T-cell (primary cell): ENCODE results near the gene XKRX. TPM values are rescaled to one million over a fixed set of nuclear protein-coding genes. Genes with fewer than 3 reads are reported as not detected.

Experiments
- ATAC-seq, 4 experiments: fragments of 200-7000 bp in 3 of 4; fragments of 150-1000 bp in 1 of 4; cut with Tn5 transposase; replicated peaks in 1 of 4; 1 replicate in 3 of 4; 2 replicates in 1 of 4; pipeline ENCODE4 v1.10.0; 2021; ENCODE audit warnings: moderate library complexity in 3 of 4, mild to moderate bottlenecking in 2 of 4, moderate number of reproducible peaks in 1 of 4
- CTCF ChIA-PET, 2 donors: fragments of 300-600 bp; sonication (Branson Sonifier 250); formaldehyde crosslinking; loops; one replicate each; lab custom pipeline; 2022; ENCODE audit warnings: antibody characterized with exemption in 2 of 2; lab: Charles Lee
- POLR2A ChIA-PET, 2 donors: fragments of 300-600 bp; sonication (Branson Sonifier 250); formaldehyde crosslinking; loops; one replicate each; lab custom pipeline; 2022; ENCODE audit warnings: antibody characterized with exemption in 2 of 2; lab: Charles Lee
- DNase-seq, 35 experiments: peaks; one replicate each; pipeline versions ENCODE4 v3.0.0 to v3.0.0-alpha.2; 2013 to 2023
- H3K27ac ChIP-seq: one replicate; pipeline ENCODE4 v1.5.1; 2013; ENCODE audit warnings: low read length
- H3K27me3 ChIP-seq, 2 experiments: replicated peaks in 1 of 2; 1 replicate in 1 of 2; 2 replicates in 1 of 2; pipeline versions ENCODE4 v1.6.1 to v1.7.0; 2013; ENCODE audit warnings: low read length in 1 of 2, mixed read lengths in 1 of 2; ENCODE audit not compliant: control insufficient read depth in 2 of 2, insufficient read depth in 2 of 2; ENCODE audit errors: extremely low read depth in 1 of 2
- H3K36me3 ChIP-seq, 2 donors: 1 replicate in 1 of 2; 2 replicates in 1 of 2; pipeline versions ENCODE4 v1.6.1 to v1.7.0; 2013; ENCODE audit warnings: low read length in 1 of 2; ENCODE audit not compliant: control insufficient read depth in 2 of 2, insufficient read depth in 1 of 2; ENCODE audit errors: extremely low read depth in 1 of 2
- H3K4me1 ChIP-seq, 2 experiments: 1 replicate in 1 of 2; 2 replicates in 1 of 2; pipeline versions ENCODE4 v1.6.1 to v1.7.0; 2013; ENCODE audit warnings: low read length in 2 of 2, mixed read lengths in 1 of 2; ENCODE audit not compliant: insufficient read depth in 2 of 2, control insufficient read depth in 1 of 2; ENCODE audit errors: extremely low read depth in 1 of 2
- H3K4me3 ChIP-seq, 2 donors: 1 replicate in 1 of 2; 2 replicates in 1 of 2; pipeline versions ENCODE4 v1.5.1 to v1.7.0; 2013; ENCODE audit warnings: mild to moderate bottlenecking in 2 of 2, low read length in 1 of 2, moderate library complexity in 1 of 2; ENCODE audit not compliant: control insufficient read depth in 1 of 2; ENCODE audit errors: extremely low read depth in 1 of 2
- H3K9me3 ChIP-seq: 2 replicates; pipeline ENCODE4 v1.7.0; 2013
- H3K27ac Mint-ChIP-seq, 2 donors: one replicate each; pipeline ENCODE4 v1.8.0; 2020 to 2021; ENCODE audit warnings: mild to moderate bottlenecking in 2 of 2, mixed read lengths in 2 of 2
- H3K27me3 Mint-ChIP-seq, 2 donors: one replicate each; pipeline ENCODE4 v1.8.0; 2021 to 2022; ENCODE audit warnings: mixed read lengths in 2 of 2
- H3K36me3 Mint-ChIP-seq: one replicate; pipeline ENCODE4 v1.8.0; 2021; ENCODE audit warnings: mixed read lengths
- H3K4me1 Mint-ChIP-seq, 3 donors: one replicate each; pipeline ENCODE4 v1.8.0; 2020 to 2022; ENCODE audit warnings: mixed read lengths in 3 of 3, mild to moderate bottlenecking in 1 of 3
- H3K4me3 Mint-ChIP-seq, 3 donors: one replicate each; pipeline ENCODE4 v1.8.0; 2020 to 2022; ENCODE audit warnings: mild to moderate bottlenecking in 3 of 3, mixed read lengths in 3 of 3, moderate library complexity in 3 of 3
- H3K9me3 Mint-ChIP-seq, 3 donors: one replicate each; pipeline ENCODE4 v1.8.0; 2020 to 2022; ENCODE audit warnings: mixed read lengths in 3 of 3
- WGBS: methylation state at CpG from one replicate; pipeline ENCODE4 v1.1.5; 2013; ENCODE audit warnings: missing lambda C conversion rate; ENCODE audit not compliant: insufficient coverage; 5-methylcytosine and 5-hydroxymethylcytosine counted together
- total RNA-seq, 35 experiments: library from RNA in 6 of 35; stranded (reverse) in 6 of 35; fragments of 120-200 nt in 1 of 35; gene quantifications; one replicate each; pipeline versions ENCODE4 v1.2.1 to v1.2.4 and lab custom pipeline; 2013 to 2026

The XKRX gene
- total RNA-seq, 5 donors from 2014 or later (not counting 1 experiment from before 2014, with no cell fraction given): 0.53 to 4.8 (median 1.8) TPM

DNA sequence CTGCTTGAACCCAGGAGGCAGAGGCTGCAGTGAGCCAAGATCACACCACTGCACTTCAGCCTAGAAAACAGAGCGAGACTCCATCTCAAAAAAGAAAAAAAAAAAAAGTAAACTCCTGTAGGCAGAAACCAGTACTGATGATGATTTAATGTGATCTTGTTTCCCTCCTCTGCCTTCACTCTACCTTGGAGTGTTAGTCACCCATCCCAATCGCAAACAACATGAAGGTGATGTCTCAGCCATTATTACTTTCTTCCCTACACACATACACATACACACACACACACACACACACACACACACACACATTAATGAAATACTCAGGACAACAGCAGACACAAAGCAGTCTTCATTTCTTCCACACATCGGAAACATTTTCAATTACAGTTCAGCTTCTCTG is 15.6 kb downstream of the XKRX start:
- H3K4me1 Mint-ChIP-seq: no peaks in the 10 kb centered on the region
- DNase-seq: no peak
- H3K4me1 ChIP-seq: no peaks in the 10 kb centered on the region
- peaks cover 0 to 3% of the 10 kb centered on the region in 2 donors for H3K27me3 Mint-ChIP-seq
- no peaks in the 10 kb centered on the region for H3K9me3 Mint-ChIP-seq
- ChIA-PET POLR2A (no interaction called here), CTCF (interaction anchor here in 1 of 2 donors (0.6 kb wide), 1 partner anchor 46 kb away, joined by 7 read pairs; no protein-coding TSS in a partner anchor)
- no peak for ATAC-seq
- WGBS: no CpG with 5 or more reads among the region's 3 CpGs
- no peaks in the 10 kb centered on the region for H3K9me3 ChIP-seq
- no peak overlapping the region for H3K4me3 ChIP-seq
- no peaks in the 10 kb centered on the region for H3K27me3 ChIP-seq
- H3K4me3 Mint-ChIP-seq: no peak overlapping the region
- peaks cover 4% of the 10 kb centered on the region for H3K36me3 Mint-ChIP-seq
- no peak overlapping the region for H3K27ac ChIP-seq
- H3K36me3 ChIP-seq: no peaks in the 10 kb centered on the region
- H3K27ac Mint-ChIP-seq: no peak overlapping the region

DNA sequence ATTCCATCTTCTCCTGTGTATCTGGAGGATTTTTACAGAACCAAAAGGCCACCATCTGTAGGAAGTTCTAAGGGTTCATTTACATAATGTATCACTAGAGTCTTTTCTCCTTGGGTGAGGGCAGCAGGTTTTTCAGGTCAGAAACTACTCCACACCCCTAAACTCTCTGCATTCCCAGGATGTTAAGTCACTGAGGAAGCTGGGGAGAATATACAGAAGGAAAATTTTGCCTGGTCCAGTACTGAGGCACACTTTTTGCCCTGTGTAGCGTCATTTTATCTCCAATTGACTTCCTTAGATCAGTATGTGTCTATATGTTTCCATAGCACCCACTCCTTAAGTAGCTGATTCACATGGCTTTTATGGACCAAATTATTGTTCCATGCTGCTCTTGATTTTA is 17.0 kb downstream of the XKRX start:
- Histone ChIP-seq H3K27ac (no peak overlapping the region), H3K36me3 (no peaks in the 10 kb centered on the region), H3K4me3 (no peak overlapping the region), H3K27me3 (no peaks in the 10 kb centered on the region), H3K9me3 (no peaks in the 10 kb centered on the region), H3K4me1 (no peaks in the 10 kb centered on the region)
- Mint-ChIP-seq H3K27ac (no peak overlapping the region), H3K4me1 (no peaks in the 10 kb centered on the region), H3K4me3 (no peak overlapping the region), H3K27me3 (peaks cover 0 to 3% of the 10 kb centered on the region in 2 donors), H3K9me3 (no peaks in the 10 kb centered on the region), H3K36me3 (peaks cover 4% of the 10 kb centered on the region)
- WGBS: no CpG with 5 or more reads among the region's 1 CpG
- DNase-seq (no peak), ATAC-seq (no peak)
- POLR2A ChIA-PET: no interaction called here
- CTCF ChIA-PET: no interaction called here

- ChIA-PET POLR2A (interaction anchor here in 1 of 2 donors (1.0 kb wide), 1 partner anchor 21 kb away, joined by 3 read pairs; no protein-coding TSS in a partner anchor), CTCF (no interaction called here)
- H3K36me3 ChIP-seq: no peaks in the 10 kb centered on the region
- no peak overlapping the region for H3K27ac Mint-ChIP-seq
- no peak overlapping the region for H3K4me3 ChIP-seq
- no peaks in the 10 kb centered on the region for H3K4me1 Mint-ChIP-seq
- no peaks in the 10 kb centered on the region for H3K27me3 ChIP-seq
- H3K36me3 Mint-ChIP-seq: no peaks in the 10 kb centered on the region
- H3K27me3 Mint-ChIP-seq: peaks cover 0 to 5% of the 10 kb centered on the region in 2 donors
- no peaks in the 10 kb centered on the region for H3K9me3 ChIP-seq
- no peak for DNase-seq
- no peaks in the 10 kb centered on the region for H3K9me3 Mint-ChIP-seq
- no peak overlapping the region for H3K4me3 Mint-ChIP-seq
- H3K4me1 ChIP-seq: no peaks in the 10 kb centered on the region
- H3K27ac ChIP-seq: no peak overlapping the region
- no peak for ATAC-seq
Measured at GRCh38 chrX:100905620-100906019, 23.1 kb downstream of the XKRX start.

- Histone ChIP-seq H3K27me3 (no peaks in the 10 kb centered on the region), H3K9me3 (no peaks in the 10 kb centered on the region), H3K4me3 (no peak overlapping the region), H3K4me1 (no peaks in the 10 kb centered on the region), H3K27ac (no peak overlapping the region), H3K36me3 (no peaks in the 10 kb centered on the region)
- Mint-ChIP-seq H3K27me3 (peaks cover 0 to 5% of the 10 kb centered on the region in 2 donors), H3K27ac (no peak overlapping the region), H3K9me3 (no peaks in the 10 kb centered on the region), H3K36me3 (no peaks in the 10 kb centered on the region), H3K4me3 (no peak overlapping the region), H3K4me1 (no peaks in the 10 kb centered on the region)
- ChIA-PET CTCF (no interaction called here), POLR2A (no interaction called here)
- WGBS: no CpG with 5 or more reads among the region's 2 CpGs
- no peak for DNase-seq
- ATAC-seq: no peak
Measured at GRCh38 chrX:100904433-100904832, 24.3 kb downstream of the XKRX start.

- Mint-ChIP-seq H3K4me3 (no peak overlapping the region), H3K27me3 (peaks cover 0 to 5% of the 10 kb centered on the region in 2 donors), H3K4me1 (no peaks in the 10 kb centered on the region), H3K27ac (no peak overlapping the region), H3K36me3 (no peaks in the 10 kb centered on the region), H3K9me3 (no peaks in the 10 kb centered on the region)
- no peaks in the 10 kb centered on the region for H3K4me1 ChIP-seq
- ATAC-seq (no peak), DNase-seq (peak in 19 of 35 experiments; percentile 0 to 38 (median 6))
- ChIA-PET POLR2A (no interaction called here), CTCF (no interaction called here)
- H3K27me3 ChIP-seq: no peaks in the 10 kb centered on the region
- no peak overlapping the region for H3K4me3 ChIP-seq
- H3K9me3 ChIP-seq: no peaks in the 10 kb centered on the region
- H3K27ac ChIP-seq: no peak overlapping the region
- WGBS: 18% methylated on average over 3 of the region's 5 CpGs
- H3K36me3 ChIP-seq: no peaks in the 10 kb centered on the region
Measured at GRCh38 chrX:100895365-100896075, 33.2 kb downstream of the XKRX start.

DNA sequence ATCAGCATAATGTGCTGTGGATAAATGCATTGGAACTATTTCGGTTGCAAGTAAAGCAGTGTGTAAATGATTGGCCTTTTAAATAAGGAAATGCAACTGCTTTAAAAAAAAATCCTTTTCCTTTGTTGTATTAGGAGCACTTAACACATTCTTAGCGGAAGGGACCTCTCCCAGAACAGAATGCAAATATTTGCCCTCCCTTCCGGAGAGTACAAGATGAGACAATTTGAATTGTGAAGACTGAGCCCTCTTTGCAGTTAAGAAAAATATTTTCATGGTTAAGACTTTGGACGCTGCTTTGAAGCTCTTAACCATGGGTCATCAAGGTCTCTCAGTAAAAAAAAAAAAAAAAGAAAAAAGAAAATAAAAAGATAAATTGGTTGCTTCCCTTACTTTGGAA is 45.1 kb downstream of the XKRX start:
- DNase-seq (no peak), ATAC-seq (no peak)
- Mint-ChIP-seq H3K36me3 (no peaks in the 10 kb centered on the region), H3K27me3 (peaks cover 0 to 21% of the 10 kb centered on the region in 2 donors), H3K9me3 (no peaks in the 10 kb centered on the region), H3K27ac (no peak overlapping the region), H3K4me1 (peaks cover 3 to 10% (median 6%) of the 10 kb centered on the region in 3 donors), H3K4me3 (no peak overlapping the region)
- H3K4me3 ChIP-seq: no peak overlapping the region
- ChIA-PET CTCF (no interaction called here), POLR2A (no interaction called here)
- no peaks in the 10 kb centered on the region for H3K36me3 ChIP-seq
- no peaks in the 10 kb centered on the region for H3K4me1 ChIP-seq
- no peaks in the 10 kb centered on the region for H3K9me3 ChIP-seq
- WGBS: no CpG with 5 or more reads among the region's 4 CpGs
- H3K27ac ChIP-seq: no peak overlapping the region
- peaks cover 0 to under 1% of the 10 kb centered on the region in 2 experiments for H3K27me3 ChIP-seq
